GM19455 (cell line): ENCODE results near the gene SCFD1.
"Not testable (repeated sequence)": the region's sequence is repeated elsewhere in the genome, so short reads cannot be mapped to it uniquely, and the experiment has no call there.

ENCODE experiments used
- ATAC-seq: cut with Tn5 transposase; IDR thresholded peaks from one replicate; pipeline ENCODE4 v1.9.1; 2021; ENCODE audit not compliant: unreplicated experiment

SCFD1 gene

DNA sequence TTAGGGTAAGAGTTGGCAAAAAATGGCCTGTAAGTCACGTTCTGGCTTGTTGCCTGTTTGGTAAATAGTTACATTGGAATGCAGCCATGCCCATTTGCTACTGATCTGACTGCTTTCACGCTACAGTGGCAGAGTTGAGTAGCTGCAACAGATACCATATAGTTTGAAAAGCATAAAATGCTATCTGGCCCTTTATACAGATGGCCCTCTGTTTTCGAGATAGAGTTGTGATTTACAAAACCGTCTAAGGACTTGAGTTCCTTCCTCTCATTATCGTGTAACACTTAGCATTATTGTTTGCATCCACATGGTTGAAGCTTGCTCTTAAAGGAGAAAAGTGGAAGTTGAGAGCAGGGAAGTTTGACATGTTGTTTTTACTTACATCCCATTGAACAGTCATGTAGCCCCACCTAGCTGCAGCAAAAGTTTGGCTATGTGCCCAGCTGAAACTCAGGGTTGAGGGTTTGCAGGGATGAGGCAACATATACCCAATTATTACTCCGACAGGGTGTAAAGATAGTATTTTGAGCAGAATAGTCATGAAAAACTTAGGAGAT lies 11.3 kb upstream of the SCFD1 start:
- ATAC-seq: no peak

DNA sequence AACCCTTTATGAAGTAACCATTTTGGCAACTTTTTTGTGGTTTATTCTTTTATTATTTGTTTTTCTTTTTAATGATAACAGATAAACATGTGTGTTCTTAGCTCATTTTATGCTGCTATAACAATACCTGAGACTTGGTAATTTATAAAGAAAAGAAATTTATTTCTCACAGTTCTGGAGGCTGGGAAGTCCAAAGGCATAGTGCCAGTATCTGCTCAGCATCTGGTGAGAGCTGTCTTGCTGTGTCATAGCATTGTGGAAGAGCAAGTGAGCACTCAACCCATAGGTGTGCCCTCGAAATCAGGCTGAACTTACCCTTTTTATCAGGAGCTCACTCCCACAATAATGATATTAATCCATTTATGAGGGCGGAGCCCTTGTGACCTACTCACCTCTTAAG lies 8.0 kb upstream of the SCFD1 start:
- ATAC-seq: no peak

DNA sequence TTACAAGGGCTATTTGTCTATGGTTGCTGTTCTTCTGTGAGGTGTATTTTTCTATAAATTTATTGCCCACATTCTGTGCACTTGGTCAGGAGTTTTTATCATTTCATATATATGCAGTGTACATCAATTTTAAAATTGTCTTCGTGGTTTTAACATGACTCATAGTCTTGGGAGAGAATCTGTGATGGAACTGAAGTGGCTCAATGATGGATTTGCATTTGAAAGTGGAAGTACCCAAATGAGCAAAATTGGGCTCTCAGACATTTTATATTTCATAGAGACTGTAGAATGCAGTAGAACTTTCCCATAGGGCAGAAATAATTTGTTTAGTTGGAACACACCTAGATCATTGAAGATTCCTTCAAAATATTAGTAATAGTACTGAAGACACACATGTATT lies 1.9 kb upstream of the SCFD1 start:
- ATAC-seq: peak; percentile 27

DNA sequence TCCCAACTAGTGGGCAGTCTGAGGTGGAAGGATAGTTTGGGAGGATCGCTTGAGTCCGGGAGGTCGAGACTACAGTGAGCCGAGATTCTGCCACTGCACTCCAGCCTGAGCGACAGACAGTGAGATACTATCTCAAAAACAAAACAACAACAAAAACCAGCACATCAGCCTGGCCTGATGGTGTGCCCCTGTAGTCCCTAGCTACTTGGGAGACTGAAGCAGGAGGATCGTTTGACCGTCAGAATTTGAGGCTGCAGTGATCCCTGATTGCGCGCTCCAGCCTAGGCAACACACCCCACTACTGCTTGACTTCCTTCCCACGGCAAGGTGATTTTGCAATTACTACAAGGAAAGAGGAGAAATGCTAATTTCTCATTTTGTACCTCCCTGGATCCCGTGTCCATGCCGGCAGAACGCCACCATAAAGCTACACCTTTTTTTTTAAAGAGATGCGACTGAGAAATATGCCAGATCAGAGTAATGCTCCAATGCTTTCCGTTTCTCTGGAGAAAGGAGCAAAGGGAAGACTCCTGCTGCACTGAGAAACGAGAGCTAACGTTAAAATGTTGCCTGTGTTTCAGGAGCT lies 672 bp upstream of the SCFD1 start:
- peak; percentile 6 for ATAC-seq

DNA sequence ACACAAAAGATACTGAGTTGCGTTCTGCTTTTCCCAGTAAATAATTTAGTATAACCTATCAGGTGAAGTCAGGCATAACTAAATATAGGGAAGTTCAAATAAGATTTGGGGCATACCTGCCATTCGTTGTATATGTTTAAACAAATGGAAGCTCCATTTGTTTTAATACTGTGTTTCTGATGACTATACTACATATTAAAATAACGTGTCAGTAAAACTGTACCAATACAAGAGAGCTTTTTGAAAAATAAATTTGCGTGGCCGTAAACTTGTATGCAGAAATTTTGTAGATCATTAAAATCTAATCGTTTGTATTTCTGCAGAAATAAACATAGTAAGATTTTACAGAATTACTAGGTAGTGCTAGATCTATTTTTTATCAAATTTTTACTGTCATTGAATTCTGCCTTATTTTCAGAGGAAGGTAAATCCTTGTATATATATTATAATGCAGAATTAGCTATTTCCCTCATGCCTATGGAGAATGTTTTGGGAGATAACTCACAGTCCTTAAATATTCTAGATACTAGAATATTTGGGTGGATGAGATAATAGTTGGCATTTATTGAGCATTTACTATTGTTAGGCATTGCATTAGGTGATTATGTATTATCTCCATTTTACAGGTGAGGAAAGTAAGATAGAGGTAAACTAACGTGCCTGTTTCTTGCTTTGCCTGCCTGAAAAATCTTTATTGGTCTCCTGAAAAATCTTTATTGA lies 1.5 kb downstream of the SCFD1 start:
- ATAC-seq: no peak

DNA sequence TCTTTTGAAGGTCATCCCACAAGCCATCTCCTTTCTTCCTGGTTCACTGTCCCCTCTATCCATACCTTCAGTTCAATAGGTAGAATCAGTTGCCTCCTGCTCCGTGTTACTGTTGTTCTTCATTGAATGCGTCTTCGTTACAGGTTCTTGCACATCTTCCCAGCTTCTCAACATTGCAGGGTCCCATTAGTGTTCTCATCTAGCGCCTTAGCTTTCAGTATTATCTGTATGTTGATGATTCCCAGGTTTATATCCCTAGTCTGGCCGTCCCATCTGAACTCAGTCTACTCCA lies 2.0 kb downstream of the SCFD1 start:
- ATAC-seq: no peak

DNA sequence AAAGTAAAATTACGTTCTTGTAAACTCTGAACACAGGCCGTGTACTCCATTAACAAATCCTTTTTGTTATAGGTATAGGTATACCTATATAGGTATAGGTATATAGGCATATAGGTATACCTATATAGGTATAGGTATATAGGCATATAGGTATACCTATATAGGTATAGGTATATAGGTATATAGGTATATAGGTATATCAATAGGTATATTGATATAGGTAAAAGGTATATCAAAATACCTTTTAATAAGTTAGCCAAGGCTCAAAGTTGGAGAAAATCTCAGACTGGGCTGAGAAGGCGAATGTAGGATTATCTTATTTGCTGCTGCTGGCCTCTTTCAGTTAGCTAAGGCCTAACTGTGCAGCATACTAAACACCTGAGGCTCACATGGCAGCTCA lies 3.4 kb downstream of the SCFD1 start:
- ATAC-seq: no peak

DNA sequence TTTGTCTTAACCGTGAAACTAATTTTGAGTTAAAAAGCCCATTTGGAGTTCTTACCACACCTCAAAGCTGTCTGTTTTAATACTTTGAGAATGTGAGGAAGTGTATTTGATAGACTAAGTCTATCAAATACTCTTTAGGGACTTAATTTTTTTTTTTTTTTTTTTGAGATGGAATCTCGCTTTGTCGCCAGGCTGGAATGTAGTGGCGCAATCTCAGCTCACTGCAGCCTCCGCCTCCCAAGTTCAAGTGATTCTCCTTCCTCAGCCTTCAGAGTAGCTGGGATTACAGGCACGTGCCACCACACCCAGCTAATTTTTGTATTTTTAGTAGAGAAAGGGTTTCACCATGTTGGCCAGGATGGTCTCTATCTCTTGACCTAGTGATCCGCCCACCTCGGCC lies 7.3 kb downstream of the SCFD1 start:
- ATAC-seq: not testable (repeated sequence)

DNA sequence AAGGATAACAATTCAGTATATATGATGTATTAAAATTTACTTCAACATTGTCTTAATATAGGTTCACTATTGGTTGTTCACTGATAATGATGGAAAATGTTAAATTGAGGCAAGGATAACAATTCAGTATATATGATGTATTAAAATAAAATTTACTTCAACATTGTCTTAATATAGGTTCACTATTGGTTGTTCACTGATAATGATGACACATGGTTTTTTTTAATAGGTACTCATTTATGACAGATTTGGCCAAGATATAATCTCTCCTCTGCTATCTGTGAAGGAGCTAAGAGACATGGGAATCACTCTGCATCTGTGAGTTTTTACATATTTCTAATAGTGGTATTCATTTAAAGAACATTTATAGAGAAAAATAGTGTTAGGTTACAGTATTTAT lies 8.1 kb downstream of the SCFD1 start:
- no peak for ATAC-seq

DNA sequence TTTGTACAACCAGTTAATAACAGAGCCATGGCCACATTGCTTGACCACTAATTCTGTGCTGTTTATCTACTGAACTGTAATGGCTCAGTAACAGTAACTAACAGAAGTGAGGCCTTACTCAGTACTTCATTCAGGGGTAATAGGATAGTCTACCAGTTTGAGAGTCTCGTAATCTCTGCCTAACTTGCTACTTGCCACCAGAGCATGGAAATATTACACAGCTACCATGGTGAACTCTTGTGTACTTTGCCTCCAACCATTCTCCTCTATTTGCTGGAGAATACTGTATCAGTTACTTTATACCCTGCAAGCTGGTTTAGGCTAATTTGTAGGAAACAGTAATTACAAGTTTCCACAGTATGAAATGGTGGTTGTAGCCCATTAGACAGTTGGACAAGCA lies 10.6 kb downstream of the SCFD1 start:
- no peak for ATAC-seq

DNA sequence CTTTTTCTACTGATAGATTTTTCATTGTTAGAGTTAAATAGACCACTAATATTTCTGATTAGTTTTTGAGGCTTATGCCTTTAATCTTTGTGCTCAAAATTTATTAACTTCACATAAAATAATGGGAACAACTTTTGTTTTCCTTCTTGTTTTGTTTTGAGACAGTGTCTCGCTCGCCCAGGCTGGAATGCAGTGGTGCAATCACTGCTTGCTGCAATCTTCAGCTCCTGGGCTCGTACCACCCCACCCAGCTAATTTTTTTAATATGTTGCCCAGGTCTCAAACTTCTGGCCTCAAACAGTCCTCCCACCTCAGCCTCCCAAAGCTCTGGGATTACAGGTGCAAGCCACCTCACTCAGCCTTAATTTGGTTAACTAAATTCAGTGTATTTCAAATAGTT lies 16.8 kb downstream of the SCFD1 start:
- ATAC-seq: no peak

DNA sequence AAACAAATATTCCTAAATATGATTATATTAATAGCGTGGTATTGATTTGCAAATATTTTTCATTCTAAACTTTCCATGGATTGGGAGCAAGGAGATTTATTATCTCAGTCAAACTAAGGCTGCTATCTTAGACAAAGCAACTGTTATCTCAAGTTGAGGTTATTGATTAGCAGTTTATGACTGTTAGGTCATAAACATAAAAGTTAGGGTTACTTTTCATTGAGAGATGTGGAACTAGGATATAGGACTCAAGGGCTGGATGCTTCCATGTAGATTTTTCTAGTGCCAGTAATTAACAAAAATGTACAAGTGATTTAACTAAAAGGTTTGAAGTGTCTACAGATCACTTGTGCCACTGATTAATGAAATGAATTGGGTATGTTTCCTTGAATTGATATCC lies 19.1 kb downstream of the SCFD1 start:
- no peak for ATAC-seq

DNA sequence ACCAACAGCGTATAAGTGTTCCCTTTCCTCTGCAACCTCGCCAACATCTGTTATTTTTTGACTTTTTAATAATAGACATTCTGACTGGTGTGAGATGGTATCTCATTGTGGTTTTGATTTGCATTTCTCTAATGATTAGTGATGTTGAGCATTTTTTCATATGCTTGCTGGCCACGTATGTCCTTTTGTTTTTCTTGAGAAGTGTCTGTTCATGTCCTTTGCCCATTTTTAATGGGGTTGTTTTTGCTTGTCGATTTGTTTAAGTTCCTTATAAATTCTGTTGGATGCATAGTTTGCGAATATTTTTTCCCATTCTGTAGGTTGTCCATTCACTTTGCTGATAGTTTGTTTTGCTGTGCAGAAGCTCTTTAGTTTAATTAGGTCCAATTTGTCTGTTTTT lies 22.3 kb downstream of the SCFD1 start:
- not testable (repeated sequence) for ATAC-seq

DNA sequence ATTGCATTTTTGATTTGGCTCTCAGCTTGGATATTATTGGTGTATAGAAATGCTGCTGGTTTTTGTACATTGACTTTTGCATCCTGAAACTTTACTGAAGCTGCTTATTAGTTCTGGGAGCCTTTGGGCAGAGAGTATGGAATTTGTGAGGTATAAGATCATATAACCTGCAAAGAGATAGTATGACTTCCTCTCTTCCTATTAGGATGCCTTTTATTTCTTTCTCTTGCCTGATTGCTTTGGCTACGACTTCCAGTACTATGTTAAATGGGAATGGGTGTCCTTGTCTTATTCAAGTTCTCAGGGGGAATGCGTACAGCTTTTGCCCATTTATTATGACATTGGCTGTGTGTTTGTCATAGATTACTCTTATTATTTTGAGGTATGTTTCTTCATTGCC lies 23.5 kb downstream of the SCFD1 start:
- ATAC-seq: no peak

DNA sequence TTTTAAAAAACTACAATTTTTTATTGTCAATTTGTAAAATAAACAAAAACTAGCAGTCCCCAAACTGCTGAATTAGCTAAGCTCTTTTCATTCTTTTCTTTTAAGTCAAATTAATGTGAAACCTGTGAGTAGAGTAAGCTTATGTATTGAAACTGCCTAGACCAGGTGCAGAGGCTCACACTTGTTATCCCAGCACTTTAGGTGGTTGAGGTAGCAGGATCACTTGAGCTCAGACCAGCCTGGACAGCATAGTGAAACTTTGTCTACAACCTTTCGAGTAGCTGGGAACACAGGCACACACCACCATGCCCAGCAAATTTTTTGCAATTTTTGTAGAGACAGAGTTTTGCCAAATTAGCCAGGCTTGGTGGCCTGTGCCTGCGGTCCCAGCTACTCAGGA lies 26.4 kb downstream of the SCFD1 start:
- ATAC-seq: no peak

DNA sequence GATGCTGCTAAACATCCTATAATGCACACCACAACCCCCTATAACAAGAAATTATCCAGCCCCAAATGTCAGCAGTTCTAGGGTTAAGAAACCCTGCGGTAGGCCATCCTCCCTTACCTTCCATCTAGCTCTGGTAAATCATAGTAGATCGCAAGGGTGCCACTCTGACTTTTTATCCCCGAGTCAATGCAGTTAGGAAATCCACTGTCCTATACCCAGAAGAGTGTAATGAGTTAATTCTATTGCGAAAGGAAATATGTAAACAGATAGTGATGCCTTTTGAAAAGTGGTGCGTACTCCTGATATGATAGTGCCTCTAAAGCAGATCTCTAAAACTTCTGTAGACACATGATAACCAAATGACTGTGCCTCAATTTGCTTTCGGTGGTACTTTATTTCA lies 29.8 kb downstream of the SCFD1 start:
- ATAC-seq: no peak

DNA sequence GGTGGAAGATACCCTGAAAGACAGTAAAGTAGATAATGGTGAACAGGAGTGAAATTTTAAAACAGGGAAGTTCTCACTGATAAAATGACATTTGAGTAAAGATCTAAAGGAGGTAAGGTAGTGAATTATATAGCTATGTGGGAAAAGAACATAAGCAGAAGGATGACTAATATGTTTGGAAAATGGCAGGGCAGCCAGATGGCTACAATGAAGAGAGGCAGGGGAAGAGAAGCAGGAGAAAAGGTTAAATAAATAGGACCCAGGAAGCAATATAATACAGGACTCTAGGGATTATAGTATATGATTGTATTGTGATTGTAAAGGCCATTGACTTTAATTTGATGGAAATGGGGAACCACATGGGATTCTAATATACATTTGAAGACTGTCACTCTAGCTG lies 33.0 kb downstream of the SCFD1 start:
- ATAC-seq: no peak

DNA sequence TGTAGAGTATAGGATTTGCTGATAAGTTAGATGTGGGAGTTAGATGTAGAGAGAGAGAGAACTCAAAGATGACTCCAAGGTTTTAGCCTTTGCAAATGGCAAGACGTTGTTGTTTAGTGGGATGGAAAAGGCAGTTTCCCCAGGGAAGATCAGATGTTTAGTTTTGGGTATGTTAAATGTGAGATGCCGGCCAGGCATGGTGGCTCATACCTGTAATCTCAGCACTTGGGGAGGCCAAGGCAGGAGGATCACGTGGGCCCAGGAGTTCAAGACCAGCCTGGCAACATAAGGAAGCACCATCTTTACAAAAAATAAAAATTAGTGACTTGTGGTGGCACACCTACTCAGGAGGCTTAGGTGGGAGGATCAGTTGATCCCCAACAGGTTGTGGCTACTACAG lies 33.5 kb downstream of the SCFD1 start:
- ATAC-seq: no peak

DNA sequence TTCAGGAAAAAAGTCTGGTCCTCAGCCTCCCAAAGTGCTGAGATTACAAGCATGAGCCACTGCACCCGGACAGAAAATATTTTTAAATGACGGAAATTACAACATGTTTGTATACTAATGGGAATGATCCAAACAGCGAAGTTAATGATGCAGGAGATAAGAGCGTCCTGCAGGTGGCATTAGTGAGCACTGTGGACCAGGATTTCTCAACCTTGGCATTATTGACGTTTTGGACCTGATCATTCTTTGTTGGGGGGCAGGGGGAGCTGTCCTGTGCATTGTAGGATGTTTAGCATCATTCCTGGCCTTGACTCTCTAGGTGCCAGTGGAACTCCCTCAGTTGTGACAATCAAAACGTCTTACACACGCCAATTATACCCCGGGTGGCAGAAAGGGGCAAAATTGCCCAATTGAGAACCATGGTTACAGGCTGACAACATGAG lies 34.1 kb downstream of the SCFD1 start:
- no peak for ATAC-seq

DNA sequence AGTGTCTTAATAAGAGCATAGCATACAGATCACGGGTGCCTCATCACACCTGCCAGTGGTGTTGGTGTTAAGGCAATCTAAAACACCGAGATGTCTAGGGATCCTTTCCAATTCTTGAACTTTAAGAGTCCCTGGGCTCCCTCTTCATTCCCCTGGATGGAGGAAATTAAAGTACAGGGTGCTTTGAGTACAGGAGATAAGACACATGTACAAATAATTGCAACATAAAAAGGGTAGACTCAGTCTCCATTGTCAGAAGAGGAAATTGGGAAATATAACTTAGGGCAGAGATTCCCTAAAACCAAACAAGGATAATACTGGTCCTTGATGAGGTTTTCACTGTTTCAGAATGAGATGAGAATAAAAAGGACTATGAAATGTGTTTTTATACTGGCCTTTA lies 34.9 kb downstream of the SCFD1 start:
- ATAC-seq: no peak

DNA sequence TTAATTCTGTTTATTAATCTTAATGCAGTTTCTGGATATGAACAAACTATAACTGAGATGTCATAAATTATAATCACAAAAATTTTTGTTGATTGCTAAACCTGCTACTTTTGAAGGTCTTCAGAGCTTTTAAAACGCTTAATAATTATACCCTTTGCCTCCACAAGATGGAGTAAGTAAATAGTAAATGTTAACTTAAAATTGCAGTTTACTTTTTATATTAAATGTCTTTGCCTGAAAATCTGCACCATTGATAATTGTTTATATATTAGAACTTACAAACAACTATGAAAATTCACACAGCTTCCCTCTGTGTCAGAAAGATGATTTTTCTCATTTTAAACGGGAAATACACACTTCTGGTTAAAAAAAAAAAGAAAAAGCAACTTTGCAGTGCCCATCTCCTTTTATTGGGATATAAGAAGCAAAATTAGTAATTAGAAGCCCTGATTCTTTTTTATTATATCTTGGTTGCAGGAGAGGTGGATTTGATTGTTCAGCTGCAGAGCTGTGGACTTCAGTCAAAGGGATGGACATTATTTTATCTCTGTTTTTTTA lies 35.6 kb downstream of the SCFD1 start:
- no peak for ATAC-seq

DNA sequence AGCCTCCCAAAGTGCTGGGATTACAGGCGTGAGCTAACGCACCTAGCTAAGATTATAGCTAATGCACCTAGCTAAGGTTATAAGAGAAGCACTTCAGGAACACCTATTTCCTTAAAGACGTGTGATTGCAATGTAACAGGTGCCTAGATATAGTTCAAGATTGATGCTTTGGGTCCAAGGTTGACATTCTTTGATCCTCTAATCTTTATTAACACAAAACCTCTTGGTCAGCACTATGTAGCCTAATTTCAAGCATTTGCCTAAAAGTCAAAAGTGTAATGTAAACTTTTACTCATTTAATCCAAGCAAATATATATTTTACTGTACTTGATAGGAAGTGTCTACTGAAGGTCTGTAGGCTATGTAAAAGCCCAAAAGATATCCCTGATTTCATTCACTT lies 36.5 kb downstream of the SCFD1 start:
- no peak for ATAC-seq

DNA sequence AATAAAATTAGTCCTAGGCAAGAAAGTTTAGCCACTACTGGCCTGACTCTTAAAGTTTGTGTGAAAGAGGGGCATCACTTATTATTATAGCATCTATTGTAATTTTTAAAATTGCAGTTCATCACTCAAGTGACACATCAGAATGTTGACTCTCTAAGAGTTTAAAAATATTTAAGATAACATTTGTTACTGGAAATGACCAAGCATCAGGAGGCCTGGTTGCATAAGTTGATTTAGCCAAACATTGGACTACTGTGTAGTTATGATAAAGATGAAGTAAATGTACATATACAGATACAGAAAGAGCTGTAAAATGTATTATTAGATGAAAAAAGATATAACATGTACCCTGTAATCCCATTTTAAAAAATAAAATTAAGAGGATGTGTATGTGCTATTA lies 47.5 kb downstream of the SCFD1 start:
- ATAC-seq: no peak
